ENCODE results near the gene KRTAP2-4.
"Not testable (repeated sequence)": the region's sequence is repeated elsewhere in the genome, so short reads cannot be mapped to it uniquely, and the experiment has no call there.

- TF ChIP-seq POLR2A, POLR2AphosphoS5 (IDR thresholded peaks at IDR 0.05; ENCODE audit: low read depth, low read length): not testable (repeated sequence)
These were observed 39.7 kb upstream of the KRTAP2-4 start, which contains the start of gene KRTAP4-9 for GRCh38 chr17:41105347-41105746.
